ENCODE data around the gene R3HDM1.

DNA sequence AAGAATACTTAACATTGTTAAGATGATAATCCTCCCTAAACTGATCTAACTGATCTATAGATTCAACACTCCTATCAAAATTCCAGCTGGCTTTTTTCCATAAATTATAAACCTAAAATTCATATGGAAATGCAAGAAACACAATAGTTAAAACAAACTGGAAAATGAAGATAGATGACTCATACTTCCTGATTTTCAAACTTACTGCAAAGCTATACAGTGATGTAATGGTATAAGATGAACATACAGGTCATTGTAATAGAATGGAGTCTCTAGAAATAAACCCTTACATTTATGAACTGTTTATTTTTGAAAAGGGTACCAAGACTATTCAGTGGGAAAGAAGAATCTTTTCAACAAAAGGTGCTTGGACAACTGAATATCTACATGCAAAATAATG is 242.6 kb downstream of the R3HDM1 start:
- TF ChIP-seq, protein P1, sequence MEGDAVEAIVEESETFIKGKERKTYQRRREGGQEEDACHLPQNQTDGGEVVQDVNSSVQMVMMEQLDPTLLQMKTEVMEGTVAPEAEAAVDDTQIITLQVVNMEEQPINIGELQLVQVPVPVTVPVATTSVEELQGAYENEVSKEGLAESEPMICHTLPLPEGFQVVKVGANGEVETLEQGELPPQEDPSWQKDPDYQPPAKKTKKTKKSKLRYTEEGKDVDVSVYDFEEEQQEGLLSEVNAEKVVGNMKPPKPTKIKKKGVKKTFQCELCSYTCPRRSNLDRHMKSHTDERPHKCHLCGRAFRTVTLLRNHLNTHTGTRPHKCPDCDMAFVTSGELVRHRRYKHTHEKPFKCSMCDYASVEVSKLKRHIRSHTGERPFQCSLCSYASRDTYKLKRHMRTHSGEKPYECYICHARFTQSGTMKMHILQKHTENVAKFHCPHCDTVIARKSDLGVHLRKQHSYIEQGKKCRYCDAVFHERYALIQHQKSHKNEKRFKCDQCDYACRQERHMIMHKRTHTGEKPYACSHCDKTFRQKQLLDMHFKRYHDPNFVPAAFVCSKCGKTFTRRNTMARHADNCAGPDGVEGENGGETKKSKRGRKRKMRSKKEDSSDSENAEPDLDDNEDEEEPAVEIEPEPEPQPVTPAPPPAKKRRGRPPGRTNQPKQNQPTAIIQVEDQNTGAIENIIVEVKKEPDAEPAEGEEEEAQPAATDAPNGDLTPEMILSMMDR (IDR thresholded peaks at IDR 0.05) = no peak
- no peak for TF ChIP-seq ZFX (IDR thresholded peaks at IDR 0.05; ENCODE audit: borderline replicate concordance)
